A204.1 (cell line): ENCODE data around the gene AKT1.

ENCODE experiments used
- FAIRE-seq: peaks from 2 replicates; lab custom pipeline; 2012; peaks lifted over from hg19 to GRCh38; lab: Jason Lieb, UNC

AKT1 gene

GRCh38 chr14:104772707-104773504 lies 22.6 kb downstream of the AKT1 start:
- no peak for FAIRE-seq

GRCh38 chr14:104771918-104772706 lies 23.4 kb downstream of the AKT1 start:
- no peak for FAIRE-seq

- FAIRE-seq: no peak
These were observed 24.2 kb downstream of the AKT1 start for GRCh38 chr14:104771374-104771773.

GRCh38 chr14:104770851-104771272 lies 24.7 kb downstream of the AKT1 start:
- FAIRE-seq: no peak

- no peak for FAIRE-seq
These were observed 25.4 kb downstream of the AKT1 start for GRCh38 chr14:104770072-104770579.

GRCh38 chr14:104769324-104770071 lies 26.1 kb downstream of the AKT1 start:
- FAIRE-seq: no peak

- FAIRE-seq: no peak
These were observed 26.9 kb downstream of the AKT1 start for GRCh38 chr14:104768437-104769323.

- FAIRE-seq: no peak
These were observed 28.0 kb downstream of the AKT1 start for GRCh38 chr14:104767634-104767918.

GRCh38 chr14:104766863-104767633 lies 28.5 kb downstream of the AKT1 start:
- FAIRE-seq: no peak

- no peak for FAIRE-seq
These were observed 29.2 kb downstream of the AKT1 start for GRCh38 chr14:104766256-104766862.

- no peak for FAIRE-seq
These were observed 30.0 kb downstream of the AKT1 start for GRCh38 chr14:104765517-104765916.

GRCh38 chr14:104758981-104759969 lies 36.3 kb downstream of the AKT1 start:
- FAIRE-seq: no peak

GRCh38 chr14:104757681-104758392 lies 37.7 kb downstream of the AKT1 start:
- FAIRE-seq: no peak

- no peak for FAIRE-seq
These were observed 38.3 kb downstream of the AKT1 start for GRCh38 chr14:104757238-104757585.

- FAIRE-seq: no peak
These were observed 38.9 kb downstream of the AKT1 start for GRCh38 chr14:104756477-104757237.

- no peak for FAIRE-seq
These were observed 39.9 kb downstream of the AKT1 start for GRCh38 chr14:104755621-104756020.

- FAIRE-seq: no peak
These were observed 41.2 kb downstream of the AKT1 start for GRCh38 chr14:104754213-104754851.
